GM12878 (cell line): ENCODE data around the gene RARRES1.

Source experiments
- CBX5 ChIP-seq: sonication (generic); IDR thresholded peaks from 2 replicates; pipeline ENCODE4 v1.6.1; 2016; ENCODE audit warnings: low read depth, moderate library complexity, mild to moderate bottlenecking, inconsistent platforms
- CHD1 ChIP-seq: IDR thresholded peaks from 2 replicates; pipeline ENCODE4 v1.6.1; 2012; ENCODE audit warnings: low read depth, low read length, improper control_type of control experiment
- EP300 ChIP-seq, 2 experiments: fragments of 150-350 bp in 1 of 2; IDR thresholded peaks; 2 replicates each; pipeline ENCODE4 v1.6.1; 2011 to 2012; ENCODE audit warnings: low read depth in 2 of 2, low read length in 2 of 2, borderline replicate concordance in 1 of 2, improper control_type of control experiment in 1 of 2, inconsistent platforms in 1 of 2; ENCODE audit not compliant: control insufficient read depth in 1 of 2
- KDM1A ChIP-seq: fragments of 200-600 bp; sonication (generic); IDR thresholded peaks from 2 replicates; pipeline ENCODE4 v1.6.1; 2016; ENCODE audit warnings: borderline replicate concordance
- NBN ChIP-seq: fragments of 450-650 bp; IDR thresholded peaks from 2 replicates; pipeline ENCODE4 v1.6.1; 2016
- POLR2A ChIP-seq: IDR thresholded peaks from 2 replicates; pipeline ENCODE4 v1.6.1; 2011; ENCODE audit warnings: low read depth, mild to moderate bottlenecking, low read length
- POLR2AphosphoS5 ChIP-seq: IDR thresholded peaks from 2 replicates; pipeline ENCODE4 v1.6.1; 2011; ENCODE audit warnings: mild to moderate bottlenecking, low read length, inconsistent platforms
- TCF12 ChIP-seq: IDR thresholded peaks from 2 replicates; pipeline ENCODE4 v1.6.1; 2011; ENCODE audit warnings: low read depth, mild to moderate bottlenecking, low read length
- TF ChIP-seq, protein P1 (sequence below), 3 experiments: IDR thresholded peaks in 2 of 3; conservative IDR thresholded peaks in 1 of 3; 2 replicates each; pipeline ENCODE4 v1.5.1; 2011; ENCODE audit warnings: low read depth in 3 of 3, low read length in 3 of 3, mild to moderate bottlenecking in 3 of 3, control low read depth in 2 of 3, moderate library complexity in 2 of 3, inconsistent platforms in 1 of 3, mixed read lengths in 1 of 3; ENCODE audit not compliant: control insufficient read depth in 2 of 3, insufficient read depth in 1 of 3; ENCODE audit errors: extremely low read depth in 1 of 3
- TF ChIP-seq, protein P2 (sequence below): IDR thresholded peaks from 2 replicates; pipeline ENCODE4 v1.6.1; 2011; ENCODE audit warnings: borderline replicate concordance, low read depth, mild to moderate bottlenecking, moderate library complexity, mixed read lengths, low read length; ENCODE audit not compliant: insufficient read depth; ENCODE audit errors: extremely low read length

DNA sequence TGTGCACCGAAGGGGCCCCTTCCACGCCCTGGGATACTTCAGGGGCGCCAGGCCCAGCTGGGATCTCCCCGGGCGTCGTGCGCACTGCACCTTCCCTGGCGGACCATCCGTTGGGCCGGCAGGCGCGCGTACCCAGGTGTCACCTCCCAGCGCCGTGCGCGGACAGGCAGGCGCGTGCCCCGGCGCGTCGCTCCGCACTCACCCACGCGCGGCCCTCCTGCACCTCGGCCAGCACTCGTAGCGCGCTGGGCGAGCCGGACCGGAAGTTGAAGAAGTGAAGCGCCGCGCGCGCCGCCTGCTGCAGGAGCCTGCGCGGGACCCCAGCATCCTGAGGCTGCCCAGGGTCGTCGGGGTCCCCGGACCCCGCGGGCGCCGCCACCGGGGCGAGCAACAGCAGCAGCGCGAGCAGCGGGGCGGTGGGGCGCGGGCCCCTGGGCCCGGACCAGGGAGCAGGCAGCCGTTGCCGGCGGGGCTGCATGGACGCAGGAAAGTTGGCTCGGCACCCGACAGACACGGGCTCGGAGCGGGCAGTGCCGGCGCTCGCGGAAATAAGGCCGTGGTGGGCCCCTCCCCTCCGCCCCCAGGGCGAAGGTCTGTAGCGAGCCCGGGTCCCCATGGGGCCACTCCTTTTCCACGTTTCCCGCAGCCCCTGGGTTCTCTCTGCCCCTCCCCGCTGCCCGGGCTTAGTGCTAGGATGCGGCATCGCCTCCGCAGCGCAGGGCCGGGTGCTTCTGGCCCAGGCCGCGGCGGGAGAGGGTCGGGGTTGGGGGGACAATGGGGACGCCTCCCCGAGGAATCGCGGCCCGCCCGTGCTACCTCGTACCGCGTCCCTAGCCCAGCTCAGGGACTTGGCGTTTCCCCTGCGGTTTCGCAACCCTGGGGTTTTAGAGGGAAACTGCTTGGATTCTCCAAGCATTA lies at the start of gene RARRES1:
- TF ChIP-seq KDM1A, result no peak
- TF ChIP-seq, protein P1, sequence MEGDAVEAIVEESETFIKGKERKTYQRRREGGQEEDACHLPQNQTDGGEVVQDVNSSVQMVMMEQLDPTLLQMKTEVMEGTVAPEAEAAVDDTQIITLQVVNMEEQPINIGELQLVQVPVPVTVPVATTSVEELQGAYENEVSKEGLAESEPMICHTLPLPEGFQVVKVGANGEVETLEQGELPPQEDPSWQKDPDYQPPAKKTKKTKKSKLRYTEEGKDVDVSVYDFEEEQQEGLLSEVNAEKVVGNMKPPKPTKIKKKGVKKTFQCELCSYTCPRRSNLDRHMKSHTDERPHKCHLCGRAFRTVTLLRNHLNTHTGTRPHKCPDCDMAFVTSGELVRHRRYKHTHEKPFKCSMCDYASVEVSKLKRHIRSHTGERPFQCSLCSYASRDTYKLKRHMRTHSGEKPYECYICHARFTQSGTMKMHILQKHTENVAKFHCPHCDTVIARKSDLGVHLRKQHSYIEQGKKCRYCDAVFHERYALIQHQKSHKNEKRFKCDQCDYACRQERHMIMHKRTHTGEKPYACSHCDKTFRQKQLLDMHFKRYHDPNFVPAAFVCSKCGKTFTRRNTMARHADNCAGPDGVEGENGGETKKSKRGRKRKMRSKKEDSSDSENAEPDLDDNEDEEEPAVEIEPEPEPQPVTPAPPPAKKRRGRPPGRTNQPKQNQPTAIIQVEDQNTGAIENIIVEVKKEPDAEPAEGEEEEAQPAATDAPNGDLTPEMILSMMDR (IDR thresholded peaks at IDR 0.05 in 2 of 3, conservative IDR thresholded peaks at IDR 0.05 in 1 of 3; ENCODE audit: control insufficient read depth in 2 of 3, extremely low read depth in 1 of 3, insufficient read depth in 1 of 3, low read depth in 3 of 3, low read length in 3 of 3), result no peak
- no peak for TF ChIP-seq POLR2AphosphoS5
- TF ChIP-seq, protein P2, sequence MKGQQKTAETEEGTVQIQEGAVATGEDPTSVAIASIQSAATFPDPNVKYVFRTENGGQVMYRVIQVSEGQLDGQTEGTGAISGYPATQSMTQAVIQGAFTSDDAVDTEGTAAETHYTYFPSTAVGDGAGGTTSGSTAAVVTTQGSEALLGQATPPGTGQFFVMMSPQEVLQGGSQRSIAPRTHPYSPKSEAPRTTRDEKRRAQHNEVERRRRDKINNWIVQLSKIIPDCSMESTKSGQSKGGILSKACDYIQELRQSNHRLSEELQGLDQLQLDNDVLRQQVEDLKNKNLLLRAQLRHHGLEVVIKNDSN, result no peak
- TF ChIP-seq POLR2A, result peak; percentile 20; the same call in 1 of the 2 replicates
- no peak for TF ChIP-seq TCF12
- TF ChIP-seq EP300 (IDR thresholded peaks at IDR 0.05; ENCODE audit: borderline replicate concordance in 1 of 2, control insufficient read depth in 1 of 2, low read depth in 2 of 2, low read length in 2 of 2), result no peak
- no peak for TF ChIP-seq CBX5
- TF ChIP-seq NBN, result no peak
- no peak for TF ChIP-seq CHD1
